HG03558 (cell line): ENCODE measurements around the gene EIF4G1.
"Not testable (repeated sequence)": the region's sequence is repeated elsewhere in the genome, so short reads cannot be mapped to it uniquely, and the experiment has no call there.

Experiments used
- ATAC-seq: cut with Tn5 transposase; IDR thresholded peaks from one replicate; pipeline ENCODE4 v1.9.1; 2021; ENCODE audit warnings: moderate number of reproducible peaks; ENCODE audit not compliant: unreplicated experiment; ENCODE audit errors: extremely low read depth

Gene EIF4G1, protein sequence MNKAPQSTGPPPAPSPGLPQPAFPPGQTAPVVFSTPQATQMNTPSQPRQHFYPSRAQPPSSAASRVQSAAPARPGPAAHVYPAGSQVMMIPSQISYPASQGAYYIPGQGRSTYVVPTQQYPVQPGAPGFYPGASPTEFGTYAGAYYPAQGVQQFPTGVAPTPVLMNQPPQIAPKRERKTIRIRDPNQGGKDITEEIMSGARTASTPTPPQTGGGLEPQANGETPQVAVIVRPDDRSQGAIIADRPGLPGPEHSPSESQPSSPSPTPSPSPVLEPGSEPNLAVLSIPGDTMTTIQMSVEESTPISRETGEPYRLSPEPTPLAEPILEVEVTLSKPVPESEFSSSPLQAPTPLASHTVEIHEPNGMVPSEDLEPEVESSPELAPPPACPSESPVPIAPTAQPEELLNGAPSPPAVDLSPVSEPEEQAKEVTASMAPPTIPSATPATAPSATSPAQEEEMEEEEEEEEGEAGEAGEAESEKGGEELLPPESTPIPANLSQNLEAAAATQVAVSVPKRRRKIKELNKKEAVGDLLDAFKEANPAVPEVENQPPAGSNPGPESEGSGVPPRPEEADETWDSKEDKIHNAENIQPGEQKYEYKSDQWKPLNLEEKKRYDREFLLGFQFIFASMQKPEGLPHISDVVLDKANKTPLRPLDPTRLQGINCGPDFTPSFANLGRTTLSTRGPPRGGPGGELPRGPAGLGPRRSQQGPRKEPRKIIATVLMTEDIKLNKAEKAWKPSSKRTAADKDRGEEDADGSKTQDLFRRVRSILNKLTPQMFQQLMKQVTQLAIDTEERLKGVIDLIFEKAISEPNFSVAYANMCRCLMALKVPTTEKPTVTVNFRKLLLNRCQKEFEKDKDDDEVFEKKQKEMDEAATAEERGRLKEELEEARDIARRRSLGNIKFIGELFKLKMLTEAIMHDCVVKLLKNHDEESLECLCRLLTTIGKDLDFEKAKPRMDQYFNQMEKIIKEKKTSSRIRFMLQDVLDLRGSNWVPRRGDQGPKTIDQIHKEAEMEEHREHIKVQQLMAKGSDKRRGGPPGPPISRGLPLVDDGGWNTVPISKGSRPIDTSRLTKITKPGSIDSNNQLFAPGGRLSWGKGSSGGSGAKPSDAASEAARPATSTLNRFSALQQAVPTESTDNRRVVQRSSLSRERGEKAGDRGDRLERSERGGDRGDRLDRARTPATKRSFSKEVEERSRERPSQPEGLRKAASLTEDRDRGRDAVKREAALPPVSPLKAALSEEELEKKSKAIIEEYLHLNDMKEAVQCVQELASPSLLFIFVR (N-terminal part only)

DNA sequence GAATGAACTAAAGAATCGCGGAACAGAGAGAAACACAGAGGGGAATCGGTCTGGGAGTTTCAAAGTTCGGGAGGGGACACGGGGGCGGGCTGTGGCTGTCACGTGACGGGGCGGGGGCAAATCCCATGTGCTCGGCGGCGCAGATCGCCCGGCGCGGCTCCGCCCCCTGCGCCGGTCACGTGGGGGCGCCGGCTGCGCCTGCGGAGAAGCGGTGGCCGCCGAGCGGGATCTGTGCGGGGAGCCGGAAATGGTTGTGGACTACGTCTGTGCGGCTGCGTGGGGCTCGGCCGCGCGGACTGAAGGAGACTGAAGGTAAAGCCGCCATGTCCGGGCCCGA, at the start of gene EIF4G1:
Gene EIF4G1, plus strand, starts transcription at position 244 of the 337 bp plus-strand sequence. CDS start 1,191 bp downstream, outside the sequence.
- peak; percentile 77 for ATAC-seq

DNA sequence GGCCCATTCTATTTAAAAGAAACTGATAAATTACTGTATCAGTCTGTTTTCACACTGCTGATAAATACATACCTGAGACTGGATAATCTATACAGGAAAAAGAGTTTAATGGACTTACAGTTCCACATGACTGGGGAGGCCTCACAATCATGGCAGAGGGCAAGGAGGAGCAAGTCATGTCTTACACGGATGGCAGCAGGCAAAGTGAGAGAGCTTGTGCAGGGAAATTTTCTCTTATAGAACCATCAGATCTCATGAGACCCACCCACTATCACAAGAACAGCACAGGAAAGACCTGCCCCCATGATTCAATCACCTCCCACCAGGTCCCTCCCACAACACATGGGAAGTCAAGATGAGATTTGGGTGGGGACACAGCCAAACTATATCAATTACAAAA, 47.2 kb upstream of the EIF4G1 start:
- not testable (repeated sequence) for ATAC-seq

DNA sequence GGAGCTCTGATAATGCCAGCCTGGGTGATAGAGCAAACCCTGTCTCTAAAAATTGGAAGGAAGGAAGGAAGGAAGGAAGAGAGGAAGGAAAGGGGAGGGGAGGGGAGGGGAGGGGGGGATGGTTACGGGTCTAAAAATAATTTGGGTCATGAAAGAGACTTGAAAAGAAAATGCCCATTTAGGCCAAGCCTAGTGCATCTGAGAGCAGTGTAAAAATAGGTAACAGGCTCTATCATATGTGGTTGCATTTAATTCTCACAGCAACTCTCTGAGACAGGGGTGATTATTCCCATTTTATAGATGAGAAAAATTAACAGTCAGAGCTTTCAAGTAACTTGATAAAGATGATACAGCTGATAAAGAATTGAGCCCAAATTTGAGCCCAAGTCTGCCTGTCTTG, 42.1 kb upstream of the EIF4G1 start:
- no peak for ATAC-seq

DNA sequence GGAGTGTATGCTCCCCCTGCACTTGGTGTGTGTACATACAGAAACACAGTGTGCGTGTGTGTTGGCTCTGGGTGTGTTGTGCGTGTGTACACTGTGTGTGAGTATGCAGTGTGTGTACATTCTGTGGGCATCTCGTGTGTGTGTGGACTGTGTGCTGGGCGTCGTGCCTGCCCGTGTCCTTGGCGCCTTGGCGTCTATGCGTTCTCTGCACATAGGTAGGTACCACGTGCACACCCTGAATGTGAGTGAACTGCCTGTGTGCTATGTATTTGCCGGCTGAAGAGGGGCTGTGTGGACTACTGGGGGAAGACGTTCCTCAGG, 39.1 kb upstream of the EIF4G1 start:
- ATAC-seq = no peak

DNA sequence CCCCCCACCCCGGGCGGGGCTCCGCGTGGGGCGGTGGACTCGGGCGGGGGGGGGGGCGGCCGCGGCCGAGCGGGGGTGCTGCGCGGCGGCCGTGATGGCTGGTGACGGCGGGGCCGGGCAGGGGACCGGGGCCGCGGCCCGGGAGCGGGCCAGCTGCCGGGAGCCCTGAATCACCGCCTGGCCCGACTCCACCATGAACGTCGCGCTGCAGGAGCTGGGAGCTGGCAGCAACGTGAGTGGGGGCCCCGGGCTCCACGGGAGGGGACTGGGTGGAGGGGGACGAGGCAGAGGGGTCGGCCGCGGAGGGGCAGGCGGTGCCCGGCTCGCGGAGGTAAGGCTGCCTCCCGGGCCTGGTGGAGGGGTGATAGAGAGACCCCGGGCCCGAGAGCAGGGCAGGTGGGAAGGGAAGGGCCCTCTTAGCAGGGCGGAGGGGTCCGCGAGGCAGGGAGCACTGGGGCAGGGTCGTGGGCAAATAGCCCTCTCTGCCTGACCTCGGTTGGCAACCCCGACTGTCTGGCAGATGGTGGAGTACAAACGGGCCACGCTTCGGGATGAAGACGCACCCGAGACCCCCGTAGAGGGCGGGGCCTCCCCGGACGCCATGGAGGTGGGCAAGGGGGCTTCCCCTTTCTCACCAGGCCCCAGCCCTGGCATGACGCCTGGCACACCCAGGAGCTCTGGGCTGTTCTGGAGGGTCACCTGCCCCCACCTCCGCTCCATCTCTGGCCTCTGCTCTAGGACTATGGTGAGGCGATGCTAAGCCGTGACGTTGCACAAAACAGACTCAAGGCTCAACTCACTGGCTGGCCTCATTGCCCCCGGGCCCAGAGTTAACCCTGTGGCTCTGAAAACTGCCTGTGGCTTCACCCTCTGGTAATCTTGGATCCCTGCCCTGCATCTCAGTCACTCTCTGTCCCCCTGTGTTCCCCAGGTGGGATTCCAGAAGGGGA, 38.2 kb upstream of the EIF4G1 start, which contains the start of gene ECE2:
Gene ECE2, plus strand, starts transcription at position 62 of the 950 bp plus-strand sequence. Its CDS starts 132 bp downstream, at position 194.
- no peak for ATAC-seq

DNA sequence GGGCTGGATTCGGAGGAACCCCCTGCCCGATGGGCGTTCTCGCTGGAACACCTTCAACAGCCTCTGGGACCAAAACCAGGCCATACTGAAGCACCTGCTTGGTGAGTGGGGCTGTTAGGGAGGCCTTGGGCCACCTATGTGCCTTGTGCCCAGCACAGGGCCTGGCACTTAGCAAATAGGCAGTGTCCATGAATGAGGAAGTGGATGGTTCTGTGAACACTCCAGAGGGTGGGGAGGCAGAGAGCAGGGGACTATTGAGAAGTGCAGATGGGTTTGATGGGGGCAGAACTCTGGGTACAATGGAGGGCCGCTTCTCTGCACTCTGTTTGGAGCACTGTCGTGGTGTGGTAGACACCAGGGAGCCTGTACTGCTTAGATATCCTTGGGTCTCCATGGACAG, 37.0 kb upstream of the EIF4G1 start:
- ATAC-seq = no peak

DNA sequence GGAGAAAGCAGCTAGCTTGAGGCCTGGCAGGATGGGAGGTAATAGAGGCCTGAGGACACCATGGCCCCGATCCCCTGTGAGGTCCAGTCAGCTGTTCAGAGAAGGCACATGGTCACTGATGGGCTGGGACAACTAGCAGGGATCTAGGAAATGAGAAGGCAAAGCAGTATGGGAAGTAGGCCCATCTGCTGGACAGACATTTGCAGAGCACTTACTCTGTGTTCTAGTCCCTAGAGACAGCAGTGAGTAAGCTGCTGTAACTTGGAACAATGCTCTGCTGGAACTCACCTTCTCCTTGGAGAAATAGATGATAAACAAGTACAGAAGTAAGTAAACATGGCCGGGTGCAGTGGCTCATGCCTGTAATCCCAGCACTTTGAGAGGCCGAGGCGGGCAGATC, 31.5 kb upstream of the EIF4G1 start:
- ATAC-seq = no peak

DNA sequence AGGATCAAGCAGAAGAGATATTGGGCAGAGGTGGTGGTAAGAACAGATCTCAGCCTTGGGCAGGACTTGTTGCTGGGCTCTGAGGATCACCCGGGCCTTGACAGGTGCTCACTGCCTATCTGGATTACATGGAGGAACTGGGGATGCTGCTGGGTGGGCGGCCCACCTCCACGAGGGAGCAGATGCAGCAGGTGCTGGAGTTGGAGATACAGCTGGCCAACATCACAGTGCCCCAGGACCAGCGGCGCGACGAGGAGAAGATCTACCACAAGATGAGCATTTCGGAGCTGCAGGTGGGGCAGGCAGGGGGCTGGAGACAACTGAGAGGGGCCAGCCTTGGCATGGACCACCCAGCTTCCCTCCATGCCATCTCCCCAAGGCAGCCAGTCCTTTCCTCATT, 30.7 kb upstream of the EIF4G1 start:
- ATAC-seq = no peak

DNA sequence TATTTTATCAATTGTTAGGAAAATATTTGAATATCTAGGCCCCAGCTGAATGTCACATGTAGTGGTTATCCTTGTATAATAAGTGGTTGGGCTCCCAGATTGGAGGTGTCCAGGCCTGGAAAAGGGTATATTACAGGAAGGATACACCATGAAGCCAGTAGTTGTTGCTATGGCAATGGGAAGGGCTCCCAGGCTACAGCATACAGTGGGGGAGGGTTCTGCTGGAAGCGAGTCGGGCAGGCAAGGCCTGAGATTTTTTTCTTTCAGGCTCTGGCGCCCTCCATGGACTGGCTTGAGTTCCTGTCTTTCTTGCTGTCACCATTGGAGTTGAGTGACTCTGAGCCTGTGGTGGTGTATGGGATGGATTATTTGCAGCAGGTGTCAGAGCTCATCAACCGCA, 29.7 kb upstream of the EIF4G1 start:
- no peak for ATAC-seq

DNA sequence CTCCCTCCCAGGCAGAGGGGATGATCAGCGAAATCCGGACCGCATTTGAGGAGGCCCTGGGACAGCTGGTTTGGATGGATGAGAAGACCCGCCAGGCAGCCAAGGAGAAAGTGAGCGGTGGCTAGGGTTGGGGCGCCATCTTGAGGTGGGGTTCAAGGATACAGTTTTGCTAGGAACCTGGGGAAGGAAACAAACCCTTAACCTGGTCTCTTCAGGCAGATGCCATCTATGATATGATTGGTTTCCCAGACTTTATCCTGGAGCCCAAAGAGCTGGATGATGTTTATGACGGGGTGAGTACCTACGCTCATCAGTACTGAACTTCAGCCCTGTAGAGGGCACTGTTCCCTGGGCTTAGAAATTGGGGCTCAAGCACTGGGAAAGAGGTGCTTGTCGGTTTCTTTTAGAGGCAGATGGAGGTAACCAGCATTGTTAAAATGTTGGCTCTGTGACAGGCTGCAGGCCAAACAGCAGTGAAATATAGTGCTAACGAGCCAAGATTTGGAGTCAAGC, 24.9 kb upstream of the EIF4G1 start:
- ATAC-seq = no peak

DNA sequence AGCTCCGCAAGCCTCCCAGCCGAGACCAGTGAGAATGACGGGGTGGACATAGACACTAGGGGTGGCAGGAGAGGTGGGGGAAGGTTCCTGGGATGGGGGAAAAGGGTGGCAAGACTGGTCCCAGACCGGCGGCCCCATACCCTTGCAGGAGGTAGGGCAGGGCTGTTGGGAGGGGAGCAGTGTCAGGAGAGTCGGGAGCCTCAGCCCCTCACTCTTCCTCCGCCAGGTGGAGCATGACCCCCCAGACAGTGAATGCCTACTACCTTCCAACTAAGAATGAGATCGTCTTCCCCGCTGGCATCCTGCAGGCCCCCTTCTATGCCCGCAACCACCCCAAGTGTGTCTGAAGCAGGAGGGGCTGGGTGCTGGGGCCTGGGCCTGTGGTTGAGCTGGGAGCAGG, 24.1 kb upstream of the EIF4G1 start:
- ATAC-seq = no peak

DNA sequence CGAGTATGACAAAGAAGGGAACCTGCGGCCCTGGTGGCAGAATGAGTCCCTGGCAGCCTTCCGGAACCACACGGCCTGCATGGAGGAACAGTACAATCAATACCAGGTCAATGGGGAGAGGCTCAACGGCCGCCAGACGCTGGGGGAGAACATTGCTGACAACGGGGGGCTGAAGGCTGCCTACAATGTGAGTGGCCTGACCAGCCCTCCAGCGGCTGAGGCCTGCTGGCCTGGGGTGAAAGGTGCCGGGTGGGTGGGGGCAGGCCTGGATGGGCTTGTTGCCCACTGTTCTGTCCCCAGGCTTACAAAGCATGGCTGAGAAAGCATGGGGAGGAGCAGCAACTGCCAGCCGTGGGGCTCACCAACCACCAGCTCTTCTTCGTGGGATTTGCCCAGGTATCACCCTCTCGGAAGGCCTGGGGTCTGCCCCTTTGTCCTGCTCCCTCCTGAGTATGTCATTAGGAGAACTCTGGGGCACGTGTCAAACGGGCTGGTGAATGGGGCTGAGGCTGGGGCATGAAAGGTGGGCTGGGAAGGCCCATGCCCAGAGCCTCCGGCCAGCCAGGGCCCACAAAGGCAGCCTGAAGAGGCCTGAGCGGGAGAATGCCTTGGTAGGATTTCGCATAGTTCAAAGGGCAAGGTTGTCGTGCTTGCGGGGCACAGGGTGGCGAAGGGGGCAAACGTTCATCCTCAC, 23.2 kb upstream of the EIF4G1 start:
- ATAC-seq = no peak

DNA sequence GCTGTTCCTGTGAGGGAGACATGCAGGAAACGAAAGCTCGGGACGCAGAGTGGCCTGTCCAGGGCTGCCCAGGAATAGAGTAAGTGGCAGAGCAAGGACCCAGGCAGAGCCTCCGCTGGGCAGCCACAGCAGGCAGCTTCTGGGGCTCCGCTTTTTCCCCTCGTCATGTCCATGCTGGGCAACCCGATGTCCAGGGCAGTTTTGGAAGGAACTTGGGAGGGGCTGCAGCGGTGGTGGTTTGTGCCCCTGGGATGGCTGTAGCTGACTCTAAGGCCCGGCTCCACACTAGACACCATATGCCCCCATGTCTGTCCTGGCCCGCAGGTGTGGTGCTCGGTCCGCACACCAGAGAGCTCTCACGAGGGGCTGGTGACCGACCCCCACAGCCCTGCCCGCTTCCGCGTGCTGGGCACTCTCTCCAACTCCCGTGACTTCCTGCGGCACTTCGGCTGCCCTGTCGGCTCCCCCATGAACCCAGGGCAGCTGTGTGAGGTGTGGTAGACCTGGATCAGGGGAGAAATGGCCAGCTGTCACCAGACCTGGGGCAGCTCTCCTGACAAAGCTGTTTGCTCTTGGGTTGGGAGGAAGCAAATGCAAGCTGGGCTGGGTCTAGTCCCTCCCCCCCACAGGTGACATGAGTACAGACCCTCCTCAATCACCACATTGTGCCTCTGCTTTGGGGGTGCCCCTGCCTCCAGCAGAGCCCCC, 22.5 kb upstream of the EIF4G1 start:
- no peak for ATAC-seq

DNA sequence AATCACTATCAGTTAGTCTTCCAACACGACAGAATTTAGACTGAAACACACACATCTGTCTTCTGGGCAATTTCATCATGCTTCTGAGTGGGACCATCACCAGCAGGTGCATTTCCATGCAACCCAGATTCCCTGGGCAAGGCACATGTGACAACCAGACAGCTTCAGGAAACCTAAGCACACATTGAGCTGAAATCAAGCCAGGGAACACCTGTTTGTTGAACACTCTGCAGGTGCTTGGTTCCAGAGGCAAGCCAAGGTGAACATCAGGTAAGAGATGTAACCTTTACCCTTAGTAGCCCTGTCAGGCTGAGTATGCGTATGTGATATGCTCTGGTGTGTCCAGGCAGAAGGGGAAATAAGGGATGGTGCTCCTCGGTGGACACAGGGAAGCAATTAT, 18.6 kb upstream of the EIF4G1 start:
- ATAC-seq = no peak

DNA sequence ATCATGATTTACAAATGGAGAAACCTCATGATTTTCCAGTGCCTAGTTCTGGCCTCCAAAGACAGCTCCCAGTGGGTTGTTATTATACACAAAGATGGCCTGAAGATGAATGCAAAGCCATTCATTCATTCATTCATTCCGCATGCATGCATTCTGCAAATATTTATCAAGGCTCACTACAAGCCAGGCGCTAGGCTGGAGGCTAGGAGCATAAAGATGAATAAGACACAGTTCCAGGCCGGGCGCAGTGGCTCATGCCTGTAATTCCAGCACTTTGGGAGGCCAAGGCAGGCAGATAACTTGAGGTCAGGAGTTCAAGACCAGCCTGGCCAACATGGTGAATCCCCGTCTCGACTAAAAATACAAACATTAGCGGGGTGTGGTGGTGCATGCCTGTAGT, 17.8 kb upstream of the EIF4G1 start:
- ATAC-seq = no peak

DNA sequence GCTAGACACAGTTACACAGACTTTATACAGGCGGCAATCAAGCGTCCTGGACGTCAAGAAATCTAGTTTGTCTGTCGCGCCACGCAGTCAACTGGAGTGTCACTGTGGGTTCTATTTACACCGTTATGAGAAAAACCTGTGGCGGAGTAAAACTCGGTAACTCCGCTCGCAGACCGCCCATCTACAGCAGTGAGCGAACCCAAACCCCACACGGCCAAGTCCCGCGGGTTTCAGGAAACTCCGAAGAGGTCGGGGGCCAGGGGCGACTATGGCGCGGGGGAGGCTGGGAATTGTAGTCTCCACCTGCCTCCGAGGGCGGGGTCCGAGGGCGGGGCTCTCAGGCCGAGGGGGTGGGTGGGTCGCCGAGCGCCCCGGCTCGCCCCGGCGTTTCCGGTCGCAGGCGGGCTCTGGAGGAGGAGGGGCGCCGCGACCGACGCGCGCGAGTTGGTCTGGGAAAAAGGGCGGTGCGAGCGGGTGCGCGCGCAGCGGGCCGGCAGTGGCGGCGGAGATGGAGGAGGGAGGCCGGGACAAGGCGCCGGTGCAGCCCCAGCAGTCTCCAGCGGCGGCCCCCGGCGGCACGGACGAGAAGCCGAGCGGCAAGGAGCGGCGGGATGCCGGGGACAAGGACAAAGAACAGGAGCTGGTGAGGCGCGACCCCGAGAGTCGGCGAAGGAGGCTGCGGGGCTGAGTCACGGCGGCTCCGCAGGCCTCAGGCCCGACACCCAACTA, 15.5 kb upstream of the EIF4G1 start, which contains the start of gene PSMD2:
Gene PSMD2, plus strand, starts transcription at position 483 of the 729 bp plus-strand sequence. Its CDS starts 26 bp downstream, at position 509.
- peak; percentile 81 for ATAC-seq
